NT2/D1 (cell line): ENCODE data around the gene TRIM15.

Experiments
- YY1 ChIP-seq: IDR thresholded peaks from 2 replicates; pipeline ENCODE4 v1.6.1; 2011; ENCODE audit not compliant: insufficient read length, insufficient read depth
- ZNF274 ChIP-seq: IDR thresholded peaks from 2 replicates; pipeline ENCODE4 v1.6.1; 2011; ENCODE audit warnings: mild to moderate bottlenecking, low read depth, low read length

- TF ChIP-seq YY1, result no peak
- no peak for TF ChIP-seq ZNF274
These were observed 44.4 kb downstream of the TRIM15 start for GRCh38 chr6:30207619-30208295.
